Measurements from ENCODE around the gene IPO13. TPM values are rescaled to one million over a fixed set of nuclear protein-coding genes. Genes with fewer than 3 reads are reported as not detected.

The IPO13 gene
- total and polyA plus RNA-seq, 4 donors: 8.6 to 15.1 (median 10.5) TPM

- TF ChIP-seq TAF1 (conservative IDR thresholded peaks at IDR 0.05): no peak
- no peak for TF ChIP-seq RXRA (IDR thresholded peaks at IDR 0.05)
Measured at GRCh38 chr1:43996733-43997115, 50.0 kb downstream of the IPO13 start (continued).

GRCh38 chr1:43997295-43997999, 50.7 kb downstream of the IPO13 start:
- peaks cover 0 to under 1% (median 0%) of the 10 kb centered on the region in 4 donors for H3K4me1 ChIP-seq (ENCODE audit: control insufficient read depth in 4 of 4, insufficient read depth in 4 of 4, low read length in 3 of 4)
- no peak overlapping the region for H3K9ac ChIP-seq (ENCODE audit: low read depth in 1 of 2, low read length in 2 of 2)
- no peak for DNase-seq (ENCODE audit: low spot score)
- no peak for TF ChIP-seq MAX (IDR thresholded peaks at IDR 0.05)
- no peak for TF ChIP-seq HNF4A (conservative IDR thresholded peaks at IDR 0.05)
- TF ChIP-seq EGR1 (IDR thresholded peaks at IDR 0.05; ENCODE audit: low read depth in 2 of 2): no peak
- TF ChIP-seq YY1 (IDR thresholded peaks at IDR 0.05): no peak
- TF ChIP-seq SP1 (IDR thresholded peaks at IDR 0.05): no peak
- no peak for TF ChIP-seq ATF3 (IDR thresholded peaks at IDR 0.05)
- no peak for TF ChIP-seq ZBTB33 (IDR thresholded peaks at IDR 0.05)
- TF ChIP-seq REST (IDR thresholded peaks at IDR 0.05): no peak
- TF ChIP-seq NR2F2 (IDR thresholded peaks at IDR 0.05): no peak
- no peak for TF ChIP-seq RXRA (IDR thresholded peaks at IDR 0.05)
- no peak for TF ChIP-seq CTCF (IDR thresholded peaks at IDR 0.05; ENCODE audit: low read depth, low read length, missing input control)
- no peak for TF ChIP-seq GABPA (IDR thresholded peaks at IDR 0.05 in 1 of 2, conservative IDR thresholded peaks at IDR 0.05 in 1 of 2)
- no peak for TF ChIP-seq FOXA1 (IDR thresholded peaks at IDR 0.05)
- TF ChIP-seq RAD21 (IDR thresholded peaks at IDR 0.05): no peak
- TF ChIP-seq HNF4G (IDR thresholded peaks at IDR 0.05): no peak
- TF ChIP-seq FOXA2 (IDR thresholded peaks at IDR 0.05): no peak
- no peak for TF ChIP-seq JUND (IDR thresholded peaks at IDR 0.05)
- no peak overlapping the region for H3K4me3 ChIP-seq (ENCODE audit: low read depth in 1 of 3, low read length in 3 of 3)
- H3K36me3 ChIP-seq (ENCODE audit: control insufficient read depth in 4 of 4, insufficient read depth in 3 of 4, low read depth in 1 of 4, low read length in 3 of 4): no peaks in the 10 kb centered on the region
- no peaks in the 10 kb centered on the region for H3K9me3 ChIP-seq (ENCODE audit: control insufficient read depth in 4 of 4, low read length in 3 of 4)
- H3K27me3 ChIP-seq (ENCODE audit: control insufficient read depth in 4 of 4, insufficient read depth in 4 of 4, low read length in 3 of 4): no peaks in the 10 kb centered on the region
- H3K27ac ChIP-seq (ENCODE audit: low read depth in 1 of 2, low read length in 2 of 2): no peak overlapping the region
- 62% methylated on average over 22 of the region's 22 CpGs for WGBS

Data from liver (tissue), 9 donors.